HL-60 (cell line): Measurements from ENCODE around the gene LRCH2.

Experiments used
- CTCF ChIP-seq: IDR thresholded peaks from one replicate; pipeline ENCODE4 v1.5.1; 2011; ENCODE audit warnings: low read length, control low read depth, inconsistent platforms; ENCODE audit not compliant: insufficient read depth
- POLR2AphosphoS5 ChIP-seq: IDR thresholded peaks from 2 replicates; pipeline ENCODE4 v1.6.1; 2012; ENCODE audit warnings: low read depth

- TF ChIP-seq CTCF (no peak), POLR2AphosphoS5 (no peak)
Measured at GRCh38 chrX:115068896-115069295, 165.0 kb downstream of the LRCH2 start.
